ENCODE results near the gene PAFAH2.

Gene PAFAH2

DNA sequence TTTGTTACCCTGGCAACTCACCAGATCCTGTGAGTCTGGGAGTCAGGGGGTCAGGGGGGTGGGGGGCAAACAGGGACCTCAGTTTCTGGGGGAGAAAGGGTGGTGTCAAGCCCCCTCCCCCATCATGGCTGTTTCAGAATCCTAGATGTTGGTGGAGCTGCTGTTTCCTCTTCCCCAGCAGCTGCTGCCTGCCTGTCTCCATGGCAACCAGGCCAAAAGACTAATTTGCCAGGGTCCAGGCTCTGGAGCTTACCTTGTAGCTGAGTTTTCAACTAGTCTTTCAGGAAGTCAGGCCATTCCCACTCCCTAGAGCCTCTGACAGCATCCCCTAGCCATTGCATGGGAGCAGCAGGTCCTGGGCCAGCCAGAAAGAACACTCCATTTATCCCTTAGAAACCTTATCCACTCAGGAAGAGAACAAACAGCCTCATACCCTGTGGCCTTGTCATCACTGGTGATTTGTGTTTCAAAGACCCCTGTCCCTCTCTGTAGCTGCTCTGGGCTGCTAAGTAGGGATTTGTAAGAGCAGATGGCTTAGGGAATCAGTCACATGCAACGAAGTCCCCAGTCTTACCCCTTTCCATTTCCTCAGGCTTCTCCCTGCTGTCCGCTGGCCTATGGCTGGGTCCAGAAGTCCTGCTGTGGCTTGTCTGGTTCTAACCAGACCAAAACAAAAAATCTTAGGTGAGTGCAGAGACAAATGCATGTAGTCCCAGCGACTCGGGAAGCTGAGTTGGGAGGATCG, 70.2 kb downstream of the PAFAH2 start:
- DNase-seq: no peak

DNA sequence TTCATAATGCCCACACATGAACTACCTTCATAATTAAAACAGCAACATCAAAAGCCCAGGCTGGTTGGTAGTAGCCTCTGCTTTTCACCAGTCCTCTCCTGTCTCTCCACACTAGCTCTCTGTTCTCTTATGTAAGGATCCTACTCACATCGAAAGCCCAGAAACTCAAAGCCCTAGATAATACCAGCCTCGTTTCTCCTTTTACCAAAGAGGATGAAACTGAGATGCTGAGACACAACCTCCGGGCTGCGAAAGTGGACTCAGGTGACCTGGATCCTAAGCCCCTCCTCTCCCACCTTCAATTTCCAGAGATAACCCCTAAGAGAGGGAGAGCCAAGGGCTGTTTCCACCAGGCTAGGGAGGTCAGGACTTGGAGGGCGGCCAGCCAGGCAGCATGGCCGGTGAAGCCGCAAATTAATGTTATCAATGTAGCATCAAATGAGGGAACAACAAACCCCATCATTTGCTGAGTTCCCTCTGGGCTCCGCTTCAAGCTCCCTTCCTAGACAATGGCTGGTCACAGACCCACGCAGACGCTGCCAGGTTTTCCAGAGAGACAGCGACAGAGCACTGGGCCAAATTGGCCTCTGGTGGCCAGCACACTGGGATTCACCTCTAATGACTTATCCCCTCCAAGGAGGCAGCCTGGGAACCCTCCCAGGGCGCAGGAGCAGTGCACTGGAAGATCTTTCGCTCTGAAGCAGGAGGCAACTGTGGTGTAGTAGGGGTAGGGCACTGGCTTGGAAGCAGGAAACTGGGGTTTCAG, 70.9 kb downstream of the PAFAH2 start:
- no peak for DNase-seq

DNA sequence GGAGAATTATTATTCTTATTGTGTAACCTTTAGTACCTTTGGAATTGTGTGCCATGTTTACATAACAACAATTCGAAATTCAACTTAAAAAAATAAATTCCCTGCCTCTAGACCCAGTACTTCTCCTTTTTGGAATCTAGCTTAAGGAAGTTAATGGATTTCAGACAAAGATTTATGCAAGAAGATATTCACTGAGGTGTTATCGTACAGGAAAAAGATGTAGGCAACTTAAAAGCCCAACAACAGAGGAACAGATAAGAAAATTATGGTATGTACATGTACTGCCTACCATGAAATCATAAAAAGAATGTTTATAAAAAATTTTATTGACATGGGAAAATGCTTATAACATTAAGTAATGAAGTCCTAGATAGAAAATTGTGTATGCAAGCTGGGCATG, 73.4 kb downstream of the PAFAH2 start:
- peak in 1 of 2 donors; percentile 68 for DNase-seq

DNA sequence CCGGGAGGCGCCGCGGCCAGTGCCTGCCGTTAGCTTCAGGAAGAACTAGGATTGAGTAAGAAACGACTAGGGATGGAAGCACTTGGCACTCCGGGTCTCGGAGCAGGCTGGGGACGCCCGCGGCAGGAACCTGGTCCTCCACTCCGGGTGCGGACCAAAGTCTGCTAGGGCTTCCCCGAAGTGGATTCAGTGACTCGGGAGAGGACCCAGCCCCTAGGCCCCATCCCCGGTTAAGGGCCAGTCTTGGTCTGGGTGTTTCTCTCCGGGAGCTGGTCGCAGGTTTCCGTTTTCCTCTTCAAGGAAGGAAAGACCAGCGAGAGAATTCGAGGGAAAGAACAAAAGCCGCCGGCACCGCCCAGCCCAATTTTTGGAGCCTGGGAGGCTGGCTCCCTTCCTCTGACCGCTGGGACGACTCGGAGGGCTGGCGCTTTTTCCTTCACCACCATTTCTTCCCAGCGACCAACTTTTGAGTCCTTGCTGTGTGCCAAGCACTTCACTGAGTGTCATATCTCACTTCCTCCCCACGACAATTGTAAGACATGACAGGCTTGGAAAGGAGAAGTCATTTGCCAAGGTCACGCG, 74.8 kb downstream of the PAFAH2 start:
- peak; percentile 67 to 68 for DNase-seq

DNA sequence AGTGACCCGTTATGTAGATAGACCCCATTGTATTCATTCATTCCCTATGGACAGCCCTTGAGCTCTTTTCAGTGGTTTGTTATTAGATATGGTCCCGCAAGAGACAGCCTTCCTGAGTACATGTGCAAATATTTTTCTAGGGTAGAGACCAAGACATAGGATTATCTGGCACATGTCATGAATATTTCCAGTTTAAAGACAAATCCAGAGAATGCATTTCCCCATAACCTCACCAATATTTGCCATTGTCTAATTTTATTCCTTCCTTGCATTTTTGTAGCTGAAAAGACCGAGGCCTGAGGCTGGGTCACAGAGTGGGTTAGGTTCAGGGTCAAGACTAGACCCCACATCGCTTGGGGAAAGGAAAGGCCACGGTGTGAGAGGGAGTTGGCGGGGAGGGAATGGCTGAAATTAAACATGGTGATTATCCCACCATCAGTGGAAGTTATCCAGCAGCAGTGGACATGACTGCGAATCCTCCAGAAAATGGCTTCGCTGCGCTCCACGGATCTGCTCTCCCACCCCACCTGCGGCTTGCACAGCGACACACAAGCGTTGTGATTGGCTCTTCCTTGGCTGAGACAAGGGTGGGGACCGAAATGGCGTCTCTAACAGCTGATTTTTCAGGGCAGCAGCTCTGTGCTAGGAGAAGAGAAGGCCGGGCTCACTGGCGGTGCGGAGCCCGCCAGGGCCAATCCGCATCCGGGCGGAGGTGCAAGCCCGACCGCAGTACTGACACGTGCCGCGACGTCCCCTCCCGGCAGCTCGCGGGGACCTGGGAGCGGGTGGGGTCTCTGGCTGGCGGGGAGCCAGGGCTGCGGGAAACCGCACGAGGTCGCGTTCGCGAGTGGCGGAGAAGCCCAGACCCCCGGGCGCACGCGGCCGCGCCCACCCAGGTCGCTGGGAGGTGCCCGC, 75.5 kb downstream of the PAFAH2 start:
- DNase-seq: peak; percentile 41 to 46

DNA sequence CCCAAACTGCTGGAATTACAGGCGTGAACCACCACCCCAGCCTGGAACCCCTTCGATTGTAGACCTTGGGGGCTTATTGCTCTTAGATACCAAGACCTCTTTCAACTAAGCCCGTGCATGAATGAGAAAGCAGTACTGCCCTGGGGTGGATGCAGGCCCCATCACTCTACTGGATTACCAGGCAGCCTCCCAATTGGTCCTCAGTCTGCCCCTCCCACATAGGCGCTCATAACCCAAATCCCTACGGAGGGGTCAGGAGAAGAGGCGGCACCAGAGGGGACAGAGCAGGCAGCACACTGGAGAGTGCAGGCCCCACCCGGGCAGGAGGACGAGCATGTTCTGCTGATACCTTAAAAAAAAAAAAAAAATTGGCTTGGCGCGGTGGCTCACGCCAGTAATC, 79.2 kb downstream of the PAFAH2 start:
- no peak for DNase-seq

DNA sequence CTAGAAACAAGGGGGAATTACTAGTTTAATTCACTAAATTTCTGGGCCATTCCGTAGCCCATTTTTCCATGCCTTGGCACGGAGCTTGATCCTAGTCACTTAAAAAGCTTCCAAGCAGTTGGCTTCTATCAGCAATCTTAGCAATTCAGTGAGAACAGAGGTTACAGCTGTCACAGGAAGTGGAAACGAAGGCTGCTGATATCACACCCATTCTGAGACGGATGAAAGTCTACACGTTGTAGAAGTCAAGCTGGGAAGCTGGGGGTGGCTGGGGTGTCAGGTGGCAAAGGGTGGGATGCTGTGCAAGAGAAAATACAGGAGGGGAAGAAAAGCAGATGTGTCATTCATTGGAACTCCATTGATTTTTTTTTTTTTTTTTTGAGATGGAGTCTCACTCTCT, 79.9 kb downstream of the PAFAH2 start:
- DNase-seq: peak; percentile 17 to 21

DNA sequence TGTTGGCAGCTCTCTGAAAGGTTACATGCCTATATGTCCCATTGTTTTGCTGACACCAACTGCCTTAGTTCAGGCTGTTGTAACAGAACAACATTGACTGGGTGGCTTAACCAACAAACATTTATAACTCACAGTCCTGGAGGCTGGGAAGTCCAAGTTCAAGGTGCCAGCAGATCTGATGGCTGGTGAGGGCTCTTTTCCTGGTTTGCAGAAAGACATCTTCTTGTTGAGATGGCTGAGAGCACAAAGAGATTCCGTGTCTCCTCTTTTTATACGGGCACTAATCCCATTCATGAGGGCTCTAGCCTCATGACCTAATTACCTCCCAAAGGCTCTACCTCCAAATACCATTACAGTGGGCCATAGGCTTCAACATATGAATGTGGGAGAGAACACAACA, 81.4 kb downstream of the PAFAH2 start:
- DNase-seq: no peak

DNA sequence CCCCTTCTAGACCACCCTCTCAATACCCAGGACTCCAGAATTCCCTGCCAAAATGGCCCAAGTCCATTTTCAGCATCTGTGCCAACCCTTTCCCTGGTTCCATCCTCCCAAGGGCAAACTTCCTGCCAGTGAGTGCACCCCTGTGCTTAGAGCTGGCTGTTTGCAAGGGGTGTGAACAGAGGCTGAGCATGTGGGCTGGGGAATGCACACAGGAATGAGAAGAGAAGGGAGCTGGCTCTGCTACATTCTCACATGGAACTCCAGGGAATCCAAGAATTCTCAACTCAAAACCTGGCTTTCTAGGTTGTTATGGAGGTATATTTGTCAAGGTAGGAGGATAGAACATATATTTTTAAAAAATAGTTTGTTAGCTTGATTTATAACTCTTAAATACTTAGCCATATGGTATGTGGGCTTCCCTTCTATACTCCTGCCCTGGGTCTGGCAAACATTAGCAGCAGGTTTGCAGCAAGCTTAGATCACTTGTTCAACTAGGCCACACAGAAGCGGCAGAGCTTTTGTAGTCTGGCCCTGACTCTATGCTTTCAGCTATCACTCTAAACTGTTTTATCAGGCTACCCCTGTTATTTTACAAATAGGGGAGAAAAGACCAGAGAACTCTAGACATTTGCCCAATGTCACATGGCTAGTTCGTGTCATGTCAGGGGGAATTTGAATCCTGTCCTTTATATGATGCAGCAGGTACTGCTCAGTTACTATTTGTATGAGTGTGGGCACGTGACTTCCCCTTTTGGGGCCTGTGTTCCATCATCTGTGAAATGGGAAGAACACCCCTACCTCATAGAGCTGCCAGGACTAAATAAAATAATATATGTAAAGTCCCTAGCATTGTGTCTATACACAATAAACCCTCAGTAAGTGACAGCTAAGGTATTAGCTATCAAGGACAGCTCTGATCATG, 83.5 kb downstream of the PAFAH2 start:
- DNase-seq: peak in 1 of 2 donors; percentile 16

DNA sequence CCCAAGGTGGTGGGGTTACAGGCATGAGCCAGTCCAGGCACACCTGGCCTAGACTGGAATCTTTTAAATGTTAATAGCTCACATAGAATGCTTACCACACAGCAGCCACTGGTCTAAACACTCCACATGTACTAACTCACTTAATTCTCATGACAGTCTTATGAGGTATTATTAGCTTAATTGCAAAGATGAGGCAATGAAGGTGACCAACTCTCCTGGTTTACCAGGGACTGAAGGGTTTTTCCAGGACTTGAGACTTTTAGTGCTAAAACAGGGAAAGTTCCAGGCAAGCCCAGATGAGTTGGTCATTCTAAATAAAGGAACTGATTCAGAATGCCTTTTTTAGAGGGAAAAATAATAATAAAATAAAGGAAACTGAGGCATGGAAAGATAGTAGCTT, 84.7 kb downstream of the PAFAH2 start:
- no peak for DNase-seq

DNA sequence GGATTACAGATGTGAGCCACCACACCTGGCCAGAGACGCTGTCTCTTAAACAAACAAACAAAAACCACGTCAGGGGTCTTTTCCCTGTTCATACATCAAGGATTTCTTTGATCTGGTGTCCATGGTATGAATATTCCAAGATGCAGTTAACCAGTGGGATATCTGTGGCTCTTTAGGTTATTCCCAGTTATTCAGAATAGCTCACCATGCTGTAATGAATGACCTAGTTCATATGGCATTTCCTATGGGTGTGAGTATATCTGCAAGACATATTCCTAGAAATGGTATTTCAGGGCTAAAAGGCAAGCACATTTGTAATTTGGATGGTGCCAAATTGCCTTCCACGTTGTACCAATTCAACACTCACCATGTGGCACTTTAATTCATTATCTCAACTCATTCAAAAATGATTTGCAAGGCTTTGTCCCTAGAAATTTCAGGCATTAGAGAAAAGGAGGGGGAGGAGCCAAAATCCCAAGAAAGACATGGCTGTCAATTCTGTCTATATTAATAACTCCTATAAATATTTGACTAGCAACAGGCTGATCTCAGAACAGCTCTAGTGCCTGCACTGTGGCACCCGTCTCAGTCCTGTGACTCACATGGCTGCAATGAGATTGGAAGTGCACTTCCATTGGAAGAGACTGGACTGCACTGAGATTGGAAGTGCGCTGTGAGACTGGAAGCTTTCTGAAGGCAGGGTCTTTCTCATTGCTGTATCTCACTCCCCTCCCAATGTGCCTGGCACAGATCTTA, 85.6 kb downstream of the PAFAH2 start:
- no peak for DNase-seq

DNA sequence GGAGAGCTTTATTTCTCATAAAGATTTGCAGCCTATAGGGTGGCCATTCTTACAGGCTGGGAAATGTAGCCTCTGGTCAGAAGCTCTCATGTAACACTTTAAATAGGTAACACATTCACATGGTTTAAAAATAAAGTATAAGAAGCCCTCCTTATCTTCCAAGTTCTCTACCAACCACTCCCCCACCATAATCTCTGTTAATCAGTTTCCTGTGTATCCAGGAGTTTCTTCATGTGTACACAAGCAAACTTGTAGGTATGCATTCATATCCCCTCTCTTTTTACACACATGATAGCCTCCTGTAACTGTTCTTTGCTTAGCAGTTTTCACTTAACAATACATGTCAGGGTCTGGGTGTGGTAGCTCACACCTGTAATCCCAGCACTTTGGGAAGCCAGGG, 86.7 kb downstream of the PAFAH2 start:
- no peak for DNase-seq

Measured in inflammatory macrophage (primary cell).